Measurements from ENCODE around the gene CNN2. TPM values are rescaled to one million over a fixed set of nuclear protein-coding genes. Genes with fewer than 3 reads are reported as not detected.
A peak's percentile ranks its signal among the peaks of the same experiment; 100 is the strongest.

CNN2 gene
- total RNA-seq, 3 donors from 2014 or later, result 52.3 to 69.3 (median 57.8) TPM

- Mint-ChIP-seq H3K9me3 (no peaks in the 10 kb centered on the region), H3K4me1 (ENCODE audit: low read depth) (peaks cover 14% of the 10 kb centered on the region), H3K4me3 (no peak overlapping the region), H3K27me3 (ENCODE audit: low read depth) (no peaks in the 10 kb centered on the region), H3K36me3 (ENCODE audit: insufficient read depth) (peaks cover 11% of the 10 kb centered on the region)
- ATAC-seq, result no peak
- DNase-seq, result no peak
Observed at GRCh38 chr19:1052349-1052975, 26.1 kb downstream of the CNN2 start.

DNA sequence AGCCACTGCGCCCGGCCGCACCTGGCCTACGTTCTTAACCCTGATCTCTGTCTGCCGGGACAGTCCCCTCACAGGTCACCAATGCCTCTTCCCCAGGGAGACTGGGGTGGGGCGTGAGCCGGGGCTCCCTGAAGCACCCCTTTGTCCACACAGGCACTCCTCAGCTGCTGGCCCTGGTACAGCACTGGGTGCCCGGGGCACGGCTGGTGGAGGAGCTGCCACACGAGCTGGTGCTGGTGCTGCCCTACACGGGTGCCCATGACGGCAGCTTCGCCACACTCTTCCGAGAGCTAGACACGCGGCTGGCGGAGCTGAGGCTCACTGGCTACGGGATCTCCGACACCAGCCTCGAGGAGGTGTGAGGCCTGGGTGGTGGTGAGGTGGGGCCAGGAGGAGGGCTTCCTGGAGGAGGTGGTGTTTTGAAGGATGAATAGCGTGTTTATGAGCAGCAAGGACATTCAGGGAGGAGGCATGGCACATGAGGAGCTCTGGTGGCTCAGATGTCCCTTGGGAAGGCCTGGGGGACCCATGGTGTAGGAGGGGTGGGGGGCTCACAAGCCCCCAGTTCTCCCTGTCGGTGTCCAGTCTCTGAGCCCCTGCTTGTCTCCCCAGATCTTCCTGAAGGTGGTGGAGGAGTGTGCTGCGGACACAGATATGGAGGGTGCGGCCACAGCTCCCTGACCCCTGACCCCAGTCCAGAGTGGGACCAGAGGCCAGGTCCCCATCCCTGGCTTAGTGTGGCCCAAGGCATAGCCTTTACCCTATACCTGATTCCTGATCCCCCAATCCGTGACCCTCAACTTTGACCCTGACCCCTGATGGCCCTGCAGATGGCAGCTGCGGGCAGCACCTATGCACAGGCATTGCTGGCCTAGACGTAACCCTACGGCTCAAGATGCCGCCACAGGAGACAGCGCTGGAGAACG, 27.0 kb downstream of the CNN2 start:
- Mint-ChIP-seq H3K4me3 (no peak overlapping the region), H3K36me3 (ENCODE audit: insufficient read depth) (peaks cover 12% of the 10 kb centered on the region), H3K4me1 (ENCODE audit: low read depth) (peaks cover 24% of the 10 kb centered on the region), H3K9me3 (no peaks in the 10 kb centered on the region), H3K27me3 (ENCODE audit: low read depth) (no peaks in the 10 kb centered on the region)
- no peak for ATAC-seq
- no peak for DNase-seq

DNA sequence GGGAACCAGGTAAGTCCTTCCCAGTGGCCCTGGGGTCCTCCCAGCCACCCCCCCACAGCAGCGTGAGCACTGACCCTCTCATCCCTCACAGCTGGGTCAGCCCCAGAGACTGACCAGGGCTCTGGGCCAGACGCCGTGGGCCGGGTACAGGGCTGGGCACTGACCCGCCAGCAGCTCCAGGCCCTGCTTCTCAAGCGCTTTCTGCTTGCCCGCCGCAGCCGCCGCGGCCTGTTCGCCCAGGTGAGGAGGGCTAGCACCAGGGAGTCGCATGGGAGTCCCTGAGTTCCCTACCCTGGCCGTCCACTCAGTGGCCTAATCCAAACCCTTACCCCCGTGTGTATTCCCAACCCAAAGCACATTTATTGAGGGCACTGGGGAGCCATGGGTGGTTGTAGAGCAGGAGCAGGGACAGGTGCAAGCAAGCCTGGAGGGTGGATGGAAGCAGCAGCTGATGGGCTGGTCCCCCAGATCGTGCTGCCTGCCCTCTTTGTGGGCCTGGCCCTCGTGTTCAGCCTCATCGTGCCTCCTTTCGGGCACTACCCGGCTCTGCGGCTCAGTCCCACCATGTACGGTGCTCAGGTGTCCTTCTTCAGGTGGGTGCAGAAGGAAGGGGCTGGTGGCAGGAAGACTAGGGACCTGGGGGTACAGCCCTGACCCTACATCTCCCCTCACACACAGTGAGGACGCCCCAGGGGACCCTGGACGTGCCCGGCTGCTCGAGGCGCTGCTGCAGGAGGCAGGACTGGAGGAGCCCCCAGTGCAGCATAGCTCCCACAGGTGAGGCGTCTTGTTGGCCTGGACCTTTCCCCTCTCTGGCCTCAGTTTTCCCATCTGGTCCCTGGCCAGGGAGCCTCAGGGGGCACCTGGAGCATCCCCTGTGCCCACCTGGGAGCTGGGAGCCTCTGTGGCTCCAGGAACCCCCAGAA, 28.0 kb downstream of the CNN2 start:
- Mint-ChIP-seq H3K4me3 (no peak overlapping the region), H3K27me3 (ENCODE audit: low read depth) (no peaks in the 10 kb centered on the region), H3K4me1 (ENCODE audit: low read depth) (peaks cover 25% of the 10 kb centered on the region), H3K36me3 (ENCODE audit: insufficient read depth) (peaks cover 12% of the 10 kb centered on the region), H3K9me3 (no peaks in the 10 kb centered on the region)
- DNase-seq, result no peak
- no peak for ATAC-seq

DNA sequence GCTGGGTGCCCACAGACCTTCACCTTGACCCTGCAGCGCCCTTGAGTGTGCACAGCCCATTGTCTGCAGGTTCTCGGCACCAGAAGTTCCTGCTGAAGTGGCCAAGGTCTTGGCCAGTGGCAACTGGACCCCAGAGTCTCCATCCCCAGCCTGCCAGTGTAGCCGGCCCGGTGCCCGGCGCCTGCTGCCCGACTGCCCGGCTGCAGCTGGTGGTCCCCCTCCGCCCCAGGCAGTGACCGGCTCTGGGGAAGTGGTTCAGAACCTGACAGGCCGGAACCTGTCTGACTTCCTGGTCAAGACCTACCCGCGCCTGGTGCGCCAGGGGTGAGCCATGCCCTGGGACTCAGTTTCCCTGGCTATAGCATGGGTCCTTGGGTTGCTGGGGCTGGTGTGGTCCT, 28.6 kb downstream of the CNN2 start:
- no peak for ATAC-seq
- Mint-ChIP-seq H3K9me3 (no peaks in the 10 kb centered on the region), H3K4me1 (ENCODE audit: low read depth) (peaks cover 25% of the 10 kb centered on the region), H3K27me3 (ENCODE audit: low read depth) (no peaks in the 10 kb centered on the region), H3K4me3 (no peak overlapping the region), H3K36me3 (ENCODE audit: insufficient read depth) (peaks cover 12% of the 10 kb centered on the region)
- DNase-seq, result no peak

- peaks cover 25% of the 10 kb centered on the region for H3K4me1 Mint-ChIP-seq (ENCODE audit: low read depth)
- ATAC-seq (no peak), DNase-seq (no peak)
- no peaks in the 10 kb centered on the region for H3K27me3 Mint-ChIP-seq (ENCODE audit: low read depth)
- H3K9me3 Mint-ChIP-seq, result no peaks in the 10 kb centered on the region
- H3K4me3 Mint-ChIP-seq, result no peak overlapping the region
- H3K36me3 Mint-ChIP-seq (ENCODE audit: insufficient read depth), result peaks cover 12% of the 10 kb centered on the region
Observed at GRCh38 chr19:1055886-1056620, 29.6 kb downstream of the CNN2 start.

- Mint-ChIP-seq H3K4me1 (ENCODE audit: low read depth) (peaks cover 25% of the 10 kb centered on the region), H3K4me3 (no peak overlapping the region), H3K36me3 (ENCODE audit: insufficient read depth) (peaks cover 11% of the 10 kb centered on the region), H3K27me3 (ENCODE audit: low read depth) (no peaks in the 10 kb centered on the region), H3K9me3 (no peaks in the 10 kb centered on the region)
- ATAC-seq (peak; percentile 74 to 81), DNase-seq (peak; percentile 44)
Observed at GRCh38 chr19:1057176-1057855, 30.9 kb downstream of the CNN2 start.

DNA sequence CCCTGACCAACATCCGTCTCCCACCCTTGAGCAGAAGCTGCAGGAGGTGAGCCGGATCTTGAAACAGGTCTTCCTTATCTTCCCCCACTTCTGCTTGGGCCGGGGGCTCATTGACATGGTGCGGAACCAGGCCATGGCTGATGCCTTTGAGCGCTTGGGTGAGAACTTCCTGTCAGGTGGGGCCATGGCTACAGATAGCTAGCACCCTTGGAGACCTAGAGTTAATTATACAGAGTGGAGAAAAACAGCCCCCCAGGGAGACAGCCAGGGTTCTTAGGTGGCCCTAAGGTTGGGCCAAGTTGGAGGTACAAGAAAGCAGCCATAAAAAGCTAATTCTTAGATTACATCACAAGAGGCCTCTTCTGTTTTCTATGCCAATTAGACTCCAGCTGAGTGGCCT, 31.7 kb downstream of the CNN2 start:
- H3K36me3 Mint-ChIP-seq (ENCODE audit: insufficient read depth), result peaks cover 11% of the 10 kb centered on the region
- H3K27me3 Mint-ChIP-seq (ENCODE audit: low read depth), result no peaks in the 10 kb centered on the region
- ATAC-seq (no peak), DNase-seq (no peak)
- no peaks in the 10 kb centered on the region for H3K9me3 Mint-ChIP-seq
- H3K4me1 Mint-ChIP-seq (ENCODE audit: low read depth), result peaks cover 23% of the 10 kb centered on the region
- H3K4me3 Mint-ChIP-seq, result no peak overlapping the region

DNA sequence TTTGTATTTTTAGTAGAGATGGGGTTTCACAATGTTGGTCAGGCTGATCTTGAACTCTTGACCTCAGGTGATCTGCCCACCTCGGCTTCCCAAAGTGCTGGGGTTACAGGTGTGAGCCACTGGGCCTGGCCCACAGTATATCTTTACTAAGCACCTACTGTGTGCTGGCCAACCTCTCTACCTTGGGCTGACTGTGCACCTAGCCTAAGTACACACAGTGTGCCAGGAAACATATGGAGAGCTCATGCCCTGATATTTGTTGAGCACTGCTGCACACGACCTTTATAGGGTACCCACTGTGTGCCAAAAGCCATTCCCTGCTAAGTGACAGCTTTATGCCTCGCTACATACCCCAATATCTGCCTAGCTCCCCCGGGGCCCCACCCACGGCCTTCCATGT, 34.3 kb downstream of the CNN2 start:
- no peak overlapping the region for H3K4me3 Mint-ChIP-seq
- H3K27me3 Mint-ChIP-seq (ENCODE audit: low read depth), result no peaks in the 10 kb centered on the region
- peaks cover 11% of the 10 kb centered on the region for H3K36me3 Mint-ChIP-seq (ENCODE audit: insufficient read depth)
- H3K4me1 Mint-ChIP-seq (ENCODE audit: low read depth), result peaks cover 36% of the 10 kb centered on the region
- DNase-seq (no peak), ATAC-seq (no peak)
- H3K9me3 Mint-ChIP-seq, result no peaks in the 10 kb centered on the region

DNA sequence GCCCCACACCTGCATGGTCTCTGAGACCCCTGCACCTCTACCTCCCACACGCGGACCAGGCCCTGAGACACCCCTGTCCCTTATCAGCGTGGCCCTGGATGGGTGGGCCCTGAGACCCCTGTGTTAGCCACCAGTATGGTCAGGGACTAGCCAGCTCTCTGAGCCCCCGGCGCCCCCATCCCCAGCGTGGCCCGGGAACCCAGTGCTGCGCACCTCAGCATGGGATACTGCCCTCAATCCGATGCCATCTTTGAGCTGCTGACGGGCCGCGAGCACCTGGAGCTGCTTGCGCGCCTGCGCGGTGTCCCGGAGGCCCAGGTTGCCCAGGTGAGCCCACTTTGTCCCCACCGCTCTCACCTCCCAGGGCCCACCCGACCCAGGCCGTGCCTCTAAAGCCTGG, 35.6 kb downstream of the CNN2 start:
- H3K4me1 Mint-ChIP-seq (ENCODE audit: low read depth), result peaks cover 39% of the 10 kb centered on the region
- no peak for ATAC-seq
- DNase-seq, result no peak
- H3K27me3 Mint-ChIP-seq (ENCODE audit: low read depth), result no peaks in the 10 kb centered on the region
- H3K9me3 Mint-ChIP-seq, result no peaks in the 10 kb centered on the region
- H3K36me3 Mint-ChIP-seq (ENCODE audit: insufficient read depth), result peaks cover 3% of the 10 kb centered on the region
- H3K4me3 Mint-ChIP-seq, result no peak overlapping the region

- peaks cover under 1% of the 10 kb centered on the region for H3K36me3 Mint-ChIP-seq (ENCODE audit: insufficient read depth)
- no peak overlapping the region for H3K4me3 Mint-ChIP-seq
- no peaks in the 10 kb centered on the region for H3K9me3 Mint-ChIP-seq
- peaks cover 34% of the 10 kb centered on the region for H3K4me1 Mint-ChIP-seq (ENCODE audit: low read depth)
- no peaks in the 10 kb centered on the region for H3K27me3 Mint-ChIP-seq (ENCODE audit: low read depth)
- no peak for ATAC-seq
- DNase-seq, result no peak
Observed at GRCh38 chr19:1062387-1063029, 36.1 kb downstream of the CNN2 start.

DNA sequence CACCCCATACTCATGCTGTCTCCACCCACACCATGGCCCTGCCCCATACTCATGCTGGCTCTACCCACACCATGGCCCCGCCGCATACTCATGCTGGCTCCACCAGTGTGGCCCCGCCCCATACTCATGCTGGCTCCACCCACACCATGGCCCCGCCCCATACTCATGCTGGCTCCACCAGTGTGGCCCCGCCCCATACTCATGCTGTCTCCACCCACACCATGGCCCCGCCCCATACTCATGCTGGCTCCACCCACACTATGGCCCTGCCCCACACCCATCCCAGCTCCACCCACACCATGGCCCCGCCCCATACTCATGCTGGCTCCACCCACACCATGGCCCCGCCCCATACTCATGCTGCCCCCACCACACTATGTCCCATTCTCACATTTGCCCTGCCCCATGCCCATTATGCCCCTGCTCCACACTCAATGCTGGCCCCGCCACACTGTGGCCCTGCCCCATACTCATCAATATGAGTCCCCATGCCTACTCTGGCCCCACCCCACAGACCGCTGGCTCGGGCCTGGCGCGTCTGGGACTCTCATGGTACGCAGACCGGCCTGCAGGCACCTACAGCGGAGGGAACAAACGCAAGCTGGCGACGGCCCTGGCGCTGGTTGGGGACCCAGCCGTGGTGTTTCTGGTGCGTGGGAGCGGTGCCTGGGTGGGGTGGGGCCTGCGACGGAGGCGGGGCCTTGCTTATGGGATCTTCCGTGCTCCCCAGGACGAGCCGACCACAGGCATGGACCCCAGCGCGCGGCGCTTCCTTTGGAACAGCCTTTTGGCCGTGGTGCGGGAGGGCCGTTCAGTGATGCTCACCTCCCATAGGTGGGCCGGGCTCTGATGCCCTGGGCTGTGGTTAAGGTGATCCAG, 36.9 kb downstream of the CNN2 start:
- no peak overlapping the region for H3K4me3 Mint-ChIP-seq
- H3K4me1 Mint-ChIP-seq (ENCODE audit: low read depth), result peaks cover 26% of the 10 kb centered on the region
- peak in 1 of 2 donors; percentile 7 for ATAC-seq

DNA sequence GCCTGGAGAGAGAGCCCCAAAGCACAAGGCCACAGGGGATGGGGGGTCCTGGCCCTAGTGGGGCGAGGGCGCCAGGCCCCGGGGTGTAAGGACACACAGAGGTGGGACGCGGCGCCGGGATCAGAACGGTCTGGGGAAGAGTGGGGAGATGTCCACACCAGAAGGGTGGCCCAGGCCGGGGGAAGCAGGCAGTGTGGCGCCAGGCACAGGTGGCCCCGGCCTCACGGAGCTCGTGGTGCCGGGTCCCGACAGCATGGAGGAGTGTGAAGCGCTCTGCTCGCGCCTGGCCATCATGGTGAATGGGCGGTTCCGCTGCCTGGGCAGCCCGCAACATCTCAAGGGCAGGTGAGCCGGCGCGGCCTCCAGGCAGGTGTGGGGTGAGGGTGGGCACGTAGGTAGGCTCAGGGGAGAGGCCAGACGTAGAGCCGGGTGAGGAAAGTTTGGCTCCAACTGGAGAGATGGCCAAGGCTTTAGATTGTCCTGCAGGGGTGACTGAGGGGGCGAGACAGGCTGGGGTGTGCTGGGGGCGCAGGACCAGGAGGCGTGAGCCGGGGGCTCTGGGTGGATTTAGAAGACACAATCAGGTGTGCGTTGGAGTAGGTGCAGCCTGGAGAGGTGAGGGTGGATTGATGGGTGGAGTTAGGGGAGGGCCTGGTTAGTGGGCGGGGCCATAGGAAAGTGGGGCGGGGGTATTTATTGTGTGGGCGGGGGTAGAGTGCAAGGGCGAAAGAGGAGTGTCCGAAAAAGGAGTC, 37.7 kb downstream of the CNN2 start:
- ATAC-seq (no peak), DNase-seq (no peak)
- no peaks in the 10 kb centered on the region for H3K27me3 Mint-ChIP-seq (ENCODE audit: low read depth)
- no peak overlapping the region for H3K4me3 Mint-ChIP-seq
- peaks cover 29% of the 10 kb centered on the region for H3K4me1 Mint-ChIP-seq (ENCODE audit: low read depth)
- H3K9me3 Mint-ChIP-seq, result no peaks in the 10 kb centered on the region
- H3K36me3 Mint-ChIP-seq (ENCODE audit: insufficient read depth), result peaks cover 3% of the 10 kb centered on the region

More for the DNA sequence above, 36.9 kb downstream of the CNN2 start:
- H3K36me3 Mint-ChIP-seq (ENCODE audit: insufficient read depth), result no peaks in the 10 kb centered on the region
- no peaks in the 10 kb centered on the region for H3K9me3 Mint-ChIP-seq
- no peaks in the 10 kb centered on the region for H3K27me3 Mint-ChIP-seq (ENCODE audit: low read depth)
- no peak for DNase-seq
